Chondrocyte (in vitro differentiated cells): ENCODE measurements around the gene LKAAEAR1. TPM values are rescaled to one million over a fixed set of nuclear protein-coding genes. Genes with fewer than 3 reads are reported as not detected.
A peak's percentile ranks its signal among the peaks of the same experiment; 100 is the strongest.

ENCODE experiments used
- DNase-seq: peaks from one replicate; pipeline ENCODE4 v3.0.0; 2021; ENCODE audit warnings: mixed read lengths, low spot score
- H3K27ac Mint-ChIP-seq: one replicate; pipeline ENCODE4 v1.8.0; 2021; ENCODE audit warnings: mild to moderate bottlenecking, moderate library complexity, mixed read lengths; ENCODE audit not compliant: unreplicated experiment
- H3K27me3 Mint-ChIP-seq: 2 replicates; pipeline ENCODE4 v1.8.0; 2021; ENCODE audit warnings: low read depth, mixed read lengths
- H3K36me3 Mint-ChIP-seq: 2 replicates; pipeline ENCODE4 v1.8.0; 2021; ENCODE audit warnings: low read depth, mixed read lengths
- H3K4me1 Mint-ChIP-seq: 2 replicates; pipeline ENCODE4 v1.8.0; 2021; ENCODE audit warnings: low read depth, mild to moderate bottlenecking, mixed read lengths
- H3K4me3 Mint-ChIP-seq: one replicate; pipeline ENCODE4 v1.8.0; 2021; ENCODE audit warnings: mild to moderate bottlenecking, moderate library complexity, mixed read lengths; ENCODE audit not compliant: unreplicated experiment
- H3K9me3 Mint-ChIP-seq: 2 replicates; pipeline ENCODE4 v1.8.0; 2021; ENCODE audit warnings: low read depth, mixed read lengths
- total RNA-seq: library from RNA; stranded (reverse); gene quantifications from 3 replicates; pipeline ENCODE4 v1.2.1, GENCODE V29; 2021
- TF ChIP-seq, protein P1 (sequence below): fragments of 200-600 bp; sonication (generic); IDR thresholded peaks from 2 replicates; pipeline ENCODE4 v1.5.0; 2021; ENCODE audit warnings: antibody characterized with exemption, mild to moderate bottlenecking, moderate library complexity

LKAAEAR1 gene
- total RNA-seq, 1 donor from 2014 or later = 0.55 TPM

DNA sequence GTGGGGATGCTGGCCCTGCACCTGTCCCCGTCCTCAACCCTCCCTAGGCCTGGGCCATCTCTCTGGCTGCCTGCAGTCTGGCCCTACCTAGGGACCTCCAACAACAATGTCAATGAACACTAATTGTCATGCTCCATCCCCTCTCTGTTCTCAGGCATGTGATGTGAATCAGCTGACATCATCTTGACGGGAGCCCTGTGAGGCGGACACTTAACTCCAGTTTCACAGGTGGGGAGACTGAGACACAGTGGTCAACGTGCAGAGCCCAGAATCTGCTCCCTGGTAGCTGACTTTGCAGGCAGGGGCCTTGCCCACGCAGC, 22.0 kb downstream of the LKAAEAR1 start:
- no peak for DNase-seq
- TF ChIP-seq, protein P1, sequence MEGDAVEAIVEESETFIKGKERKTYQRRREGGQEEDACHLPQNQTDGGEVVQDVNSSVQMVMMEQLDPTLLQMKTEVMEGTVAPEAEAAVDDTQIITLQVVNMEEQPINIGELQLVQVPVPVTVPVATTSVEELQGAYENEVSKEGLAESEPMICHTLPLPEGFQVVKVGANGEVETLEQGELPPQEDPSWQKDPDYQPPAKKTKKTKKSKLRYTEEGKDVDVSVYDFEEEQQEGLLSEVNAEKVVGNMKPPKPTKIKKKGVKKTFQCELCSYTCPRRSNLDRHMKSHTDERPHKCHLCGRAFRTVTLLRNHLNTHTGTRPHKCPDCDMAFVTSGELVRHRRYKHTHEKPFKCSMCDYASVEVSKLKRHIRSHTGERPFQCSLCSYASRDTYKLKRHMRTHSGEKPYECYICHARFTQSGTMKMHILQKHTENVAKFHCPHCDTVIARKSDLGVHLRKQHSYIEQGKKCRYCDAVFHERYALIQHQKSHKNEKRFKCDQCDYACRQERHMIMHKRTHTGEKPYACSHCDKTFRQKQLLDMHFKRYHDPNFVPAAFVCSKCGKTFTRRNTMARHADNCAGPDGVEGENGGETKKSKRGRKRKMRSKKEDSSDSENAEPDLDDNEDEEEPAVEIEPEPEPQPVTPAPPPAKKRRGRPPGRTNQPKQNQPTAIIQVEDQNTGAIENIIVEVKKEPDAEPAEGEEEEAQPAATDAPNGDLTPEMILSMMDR = no peak
- Mint-ChIP-seq H3K4me1 (peaks cover 51% of the 10 kb centered on the region), H3K27ac (peak overlapping the region; percentile 9), H3K36me3 (peaks cover 2% of the 10 kb centered on the region), H3K9me3 (no peaks in the 10 kb centered on the region), H3K27me3 (no peaks in the 10 kb centered on the region), H3K4me3 (peak overlapping the region; percentile 93)

DNA sequence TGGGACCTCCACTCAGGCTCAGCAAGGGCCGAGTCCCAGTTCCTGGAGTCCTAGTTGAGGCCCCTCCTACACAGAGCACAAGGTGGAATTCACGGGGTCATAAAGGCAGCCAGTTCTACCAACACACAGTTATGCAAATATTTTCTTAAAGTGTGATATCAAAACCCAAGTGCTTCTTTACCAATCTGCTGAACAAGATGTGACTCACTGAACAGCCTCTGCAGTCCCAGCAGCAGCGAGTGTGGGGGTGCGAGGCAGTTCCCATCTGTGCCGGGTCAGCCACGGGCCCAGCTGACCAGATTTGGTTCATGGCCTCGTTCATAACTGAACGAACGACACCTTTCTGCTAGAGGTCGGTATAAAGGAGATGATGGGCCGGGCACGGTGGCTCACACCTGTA, 25.7 kb downstream of the LKAAEAR1 start:
- TF ChIP-seq, protein P1 = no peak
- H3K36me3 Mint-ChIP-seq = no peaks in the 10 kb centered on the region
- H3K4me3 Mint-ChIP-seq = peak overlapping the region; percentile 53
- H3K4me1 Mint-ChIP-seq = peaks cover 52% of the 10 kb centered on the region
- no peaks in the 10 kb centered on the region for H3K9me3 Mint-ChIP-seq
- DNase-seq = no peak
- peak overlapping the region; percentile 85 for H3K27ac Mint-ChIP-seq
- H3K27me3 Mint-ChIP-seq = no peaks in the 10 kb centered on the region

DNA sequence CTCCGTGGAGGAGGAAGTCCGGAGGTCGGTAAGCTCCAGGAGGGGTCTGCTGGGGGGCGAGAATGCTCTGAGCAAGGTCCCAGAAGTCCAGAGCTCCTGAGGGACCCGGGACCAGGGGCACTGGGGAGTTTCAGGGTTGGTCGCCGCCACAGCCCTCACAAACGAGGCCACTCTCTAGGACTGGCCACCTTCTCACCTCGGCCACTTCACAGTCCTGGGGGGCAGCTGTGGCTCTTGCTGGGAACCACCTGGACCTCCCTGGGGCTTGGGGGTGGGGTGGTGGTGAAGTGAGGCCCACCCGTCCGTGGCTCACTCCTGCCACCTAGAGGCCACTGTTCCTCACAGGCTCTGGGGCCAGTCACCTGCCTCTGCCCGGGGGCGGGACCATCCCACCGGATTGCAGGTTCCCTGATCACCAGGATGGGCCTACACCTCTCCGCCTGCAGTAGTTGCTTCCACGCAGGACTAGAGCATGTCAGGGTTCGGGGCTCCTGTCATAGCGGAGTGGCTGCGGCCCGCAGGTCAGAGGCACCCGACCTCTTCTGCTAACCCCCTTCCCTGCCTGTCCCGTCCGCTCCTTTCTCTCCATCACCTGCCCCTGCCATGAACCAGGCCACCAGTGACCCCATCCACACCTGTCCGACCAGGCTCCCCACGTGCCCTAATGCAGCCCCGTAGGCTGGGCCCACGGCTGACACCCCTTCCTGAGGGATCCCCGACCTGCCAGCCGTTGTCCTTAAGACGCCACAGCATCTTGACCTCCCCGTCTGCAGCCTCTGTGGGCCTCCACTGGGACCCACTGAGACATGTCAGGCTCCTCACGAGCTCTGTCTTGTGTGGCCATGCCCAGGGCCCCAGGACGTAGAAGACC, 26.3 kb downstream of the LKAAEAR1 start:
- no peak for DNase-seq
- TF ChIP-seq, protein P1 = peak; percentile 90
- H3K4me1 Mint-ChIP-seq = peaks cover 54% of the 10 kb centered on the region
- H3K27ac Mint-ChIP-seq = peak overlapping the region; percentile 85
- no peaks in the 10 kb centered on the region for H3K27me3 Mint-ChIP-seq
- no peaks in the 10 kb centered on the region for H3K36me3 Mint-ChIP-seq
- H3K9me3 Mint-ChIP-seq = no peaks in the 10 kb centered on the region
- peak overlapping the region; percentile 53 for H3K4me3 Mint-ChIP-seq

DNA sequence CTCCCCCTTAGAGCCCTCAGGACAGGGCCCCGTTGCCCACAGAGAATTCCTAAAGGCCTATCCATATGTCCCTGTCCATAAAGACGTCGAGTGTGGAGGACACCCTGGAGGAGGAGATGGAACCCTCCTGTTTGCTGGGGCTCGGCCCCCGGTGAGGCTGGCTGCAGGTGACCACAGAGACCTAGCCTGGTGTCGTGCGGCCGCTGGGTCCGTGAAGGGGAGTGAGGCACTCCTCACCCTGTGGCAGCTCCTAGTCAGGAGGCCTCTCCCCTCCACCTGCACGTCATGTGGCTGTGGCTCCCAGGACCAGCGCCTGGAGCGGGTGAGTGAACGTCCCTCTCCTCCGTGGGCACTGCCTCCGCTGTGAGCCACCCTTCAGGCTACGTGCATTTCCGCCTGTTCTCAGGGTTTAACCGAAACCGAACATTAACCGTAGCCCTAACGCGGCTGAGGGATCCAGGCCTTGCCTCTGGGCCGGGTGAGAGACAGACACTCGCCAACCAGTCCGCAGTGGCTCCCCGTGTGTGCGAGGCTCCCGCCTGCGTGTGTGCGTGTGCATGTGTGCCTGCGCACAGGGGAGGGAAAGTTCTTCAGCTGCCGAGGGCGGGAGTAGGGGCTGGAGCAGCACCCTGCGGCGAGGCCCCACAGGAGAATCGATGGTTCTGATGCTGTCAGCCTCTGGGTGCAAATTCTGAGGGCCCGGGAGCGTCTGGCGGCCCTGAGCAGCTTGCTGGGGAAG, 27.1 kb downstream of the LKAAEAR1 start:
- DNase-seq = no peak
- TF ChIP-seq, protein P1 = no peak
- Mint-ChIP-seq H3K9me3 (no peaks in the 10 kb centered on the region), H3K4me1 (peaks cover 49% of the 10 kb centered on the region), H3K27me3 (no peaks in the 10 kb centered on the region), H3K4me3 (no peak overlapping the region), H3K27ac (no peak overlapping the region), H3K36me3 (no peaks in the 10 kb centered on the region)

DNA sequence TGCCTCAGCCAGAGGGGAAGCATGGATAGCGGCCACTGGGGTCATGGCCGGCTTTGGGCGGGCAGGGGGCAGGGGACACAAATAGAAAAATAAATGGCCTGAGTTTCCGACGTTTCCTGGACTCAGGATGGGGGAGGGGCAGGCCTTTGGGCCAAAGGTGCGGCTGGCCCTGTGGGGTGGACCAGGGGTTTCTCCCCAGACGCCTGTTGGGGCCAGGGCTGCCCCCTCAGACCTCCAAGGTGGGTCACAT, 27.6 kb downstream of the LKAAEAR1 start:
- no peak for DNase-seq
- Mint-ChIP-seq H3K27ac (no peak overlapping the region), H3K36me3 (no peaks in the 10 kb centered on the region), H3K4me1 (peaks cover 48% of the 10 kb centered on the region), H3K4me3 (no peak overlapping the region), H3K27me3 (no peaks in the 10 kb centered on the region), H3K9me3 (no peaks in the 10 kb centered on the region)
- TF ChIP-seq, protein P1 = no peak
